Left kidney (tissue), 8 donors: ENCODE data around the gene FAAP100. TPM values are rescaled to one million over a fixed set of nuclear protein-coding genes. Genes with fewer than 3 reads are reported as not detected.
"Not testable (repeated sequence)": the region's sequence is repeated elsewhere in the genome, so short reads cannot be mapped to it uniquely, and the experiment has no call there.

Experiments
- DNase-seq: peaks from one replicate; pipeline ENCODE4 v3.0.0-alpha.2; 2013
- long read RNA-seq, 8 donors: transcript quantifications; one replicate each; lab custom pipeline, GENCODE V29; 2026
- polyA plus RNA-seq: library from polyadenylated mRNA; unstranded; fragments of 120-200 nt; gene quantifications from one replicate; pipeline ENCODE4 v1.2.1, GENCODE V29; 2013; ENCODE audit not compliant: insufficient read length

Gene FAAP100, protein sequence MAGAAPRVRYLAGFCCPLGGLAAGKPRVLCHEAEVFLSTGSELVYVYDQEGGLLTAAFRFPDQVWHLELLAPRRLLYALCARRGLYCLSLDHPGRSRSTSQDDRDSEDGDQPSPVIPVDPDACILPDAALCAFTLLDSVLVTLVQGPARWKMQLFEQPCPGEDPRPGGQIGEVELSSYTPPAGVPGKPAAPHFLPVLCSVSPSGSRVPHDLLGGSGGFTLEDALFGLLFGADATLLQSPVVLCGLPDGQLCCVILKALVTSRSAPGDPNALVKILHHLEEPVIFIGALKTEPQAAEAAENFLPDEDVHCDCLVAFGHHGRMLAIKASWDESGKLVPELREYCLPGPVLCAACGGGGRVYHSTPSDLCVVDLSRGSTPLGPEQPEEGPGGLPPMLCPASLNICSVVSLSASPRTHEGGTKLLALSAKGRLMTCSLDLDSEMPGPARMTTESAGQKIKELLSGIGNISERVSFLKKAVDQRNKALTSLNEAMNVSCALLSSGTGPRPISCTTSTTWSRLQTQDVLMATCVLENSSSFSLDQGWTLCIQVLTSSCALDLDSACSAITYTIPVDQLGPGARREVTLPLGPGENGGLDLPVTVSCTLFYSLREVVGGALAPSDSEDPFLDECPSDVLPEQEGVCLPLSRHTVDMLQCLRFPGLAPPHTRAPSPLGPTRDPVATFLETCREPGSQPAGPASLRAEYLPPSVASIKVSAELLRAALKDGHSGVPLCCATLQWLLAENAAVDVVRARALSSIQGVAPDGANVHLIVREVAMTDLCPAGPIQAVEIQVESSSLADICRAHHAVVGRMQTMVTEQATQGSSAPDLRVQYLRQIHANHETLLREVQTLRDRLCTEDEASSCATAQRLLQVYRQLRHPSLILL
- 27.2 TPM for polyA plus RNA-seq
- long read RNA-seq, donor 1, transcript FAAP100-202 (5 exons, 2,996 nt): major isoform, 5 of 14 reads
- long read RNA-seq, donor 1, partial matches to known transcripts: 6 of 14 reads
- long read RNA-seq, donor 1, other reads (novel, unspliced or antisense): 0 of 14 reads
- long read RNA-seq, donor 2, partial matches to known transcripts: 0 of 6 reads
- long read RNA-seq, donor 2, other reads (novel, unspliced or antisense): 0 of 6 reads
- long read RNA-seq, donor 3, partial matches to known transcripts: 5 of 10 reads
- long read RNA-seq, donor 3, other reads (novel, unspliced or antisense): 0 of 10 reads
- long read RNA-seq, donor 4, partial matches to known transcripts: 6 of 6 reads
- long read RNA-seq, donor 4, other reads (novel, unspliced or antisense): 0 of 6 reads
- long read RNA-seq, donor 5, partial matches to known transcripts: 0 of 6 reads
- long read RNA-seq, donor 5, other reads (novel, unspliced or antisense): 0 of 6 reads
- long read RNA-seq, donor 6, partial matches to known transcripts: 0 of 4 reads
- long read RNA-seq, donor 6, other reads (novel, unspliced or antisense): 0 of 4 reads
- long read RNA-seq, donor 7, transcript FAAP100-202 (5 exons, 2,996 nt): major isoform, 11 of 13 reads
- long read RNA-seq, donor 7, partial matches to known transcripts: 0 of 13 reads
- long read RNA-seq, donor 7, other reads (novel, unspliced or antisense): 0 of 13 reads
- long read RNA-seq, donor 8, partial matches to known transcripts: 0 of 2 reads
- long read RNA-seq, donor 8, other reads (novel, unspliced or antisense): 0 of 2 reads

DNA sequence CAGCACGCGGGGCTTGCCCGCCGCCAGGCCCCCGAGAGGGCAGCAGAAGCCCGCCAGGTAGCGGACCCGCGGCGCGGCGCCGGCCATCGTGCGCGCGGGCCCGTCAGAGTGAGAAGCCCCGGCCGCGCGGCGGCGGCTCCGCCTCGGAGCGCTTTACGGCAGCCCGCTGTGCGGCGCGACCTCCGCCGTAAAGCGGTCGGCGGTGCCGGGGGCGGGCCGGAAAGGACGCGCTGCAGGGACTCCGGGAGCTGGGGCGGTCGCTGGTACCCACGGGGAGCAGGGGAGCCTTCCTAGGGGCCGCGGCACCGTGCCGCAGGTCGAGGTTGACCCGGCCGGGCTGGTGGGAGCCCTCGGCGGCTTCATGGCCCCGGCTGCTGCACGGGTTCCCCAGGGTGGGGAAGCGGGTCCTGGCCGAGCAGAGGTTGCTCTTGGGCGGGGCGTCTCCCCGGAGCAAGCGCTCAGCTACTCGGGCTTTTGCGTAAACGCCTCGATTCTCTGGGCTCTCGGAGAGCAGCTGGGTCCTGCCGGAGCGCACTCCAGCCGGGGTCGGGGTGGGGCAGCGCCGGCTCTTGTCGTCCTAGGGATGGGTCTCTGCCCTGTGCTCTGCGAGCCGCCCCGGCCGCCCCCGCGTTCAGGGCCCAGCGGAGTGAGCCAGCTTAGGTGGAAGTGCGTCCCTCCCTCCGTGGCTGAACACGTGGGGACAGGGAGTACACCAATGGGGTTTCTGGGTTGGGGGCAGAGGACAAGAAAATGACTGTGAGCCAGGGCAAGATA lies at the start of gene FAAP100:
TSS of gene FAAP100 (minus strand) at position 110 of the 774 bp plus-strand sequence. CDS start at position 87, 23 bp downstream.
- peak; percentile 80 for DNase-seq

- peak; percentile 69 for DNase-seq
These were observed 49.5 kb upstream of the FAAP100 start for GRCh38 chr17:81601525-81602120.

DNA sequence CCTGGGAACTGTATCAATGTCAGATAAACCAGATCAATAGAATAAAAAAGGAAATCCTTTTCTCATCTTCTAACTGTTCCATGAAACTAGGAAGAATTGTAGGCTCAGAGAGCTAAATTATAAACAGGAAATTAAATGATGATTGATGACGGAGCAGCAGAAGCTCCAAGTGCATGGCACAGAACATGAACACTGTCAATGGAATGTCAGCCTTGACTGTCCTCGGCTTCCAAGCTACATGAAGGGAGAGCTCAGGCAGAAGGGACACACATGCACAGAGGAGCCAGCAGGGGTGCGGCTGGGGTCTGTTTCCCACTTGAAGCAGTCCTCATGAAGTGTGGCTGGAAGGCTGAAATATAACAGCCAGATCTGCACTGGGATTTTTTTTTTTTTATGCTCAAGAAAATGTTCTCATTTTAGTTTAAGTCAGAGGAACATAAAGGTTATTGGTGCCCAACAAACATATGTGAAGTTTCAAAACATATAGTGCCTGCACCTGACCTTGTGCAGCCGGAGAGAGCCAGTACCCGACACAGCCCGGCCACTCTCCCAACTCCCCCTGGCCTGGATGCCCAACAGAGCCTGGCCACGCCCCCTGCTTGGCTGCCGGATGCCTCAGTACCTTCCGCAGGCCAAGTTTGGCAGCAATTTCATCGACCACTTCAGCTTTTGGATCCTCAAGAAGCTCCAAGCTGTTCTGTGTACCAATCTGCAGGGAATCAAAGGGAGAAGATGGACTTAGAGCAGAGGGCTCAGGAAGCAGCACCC lies 47.8 kb upstream of the FAAP100 start:
- no peak for DNase-seq

GRCh38 chr17:81593105-81593871 lies 41.1 kb upstream of the FAAP100 start:
- no peak for DNase-seq

DNA sequence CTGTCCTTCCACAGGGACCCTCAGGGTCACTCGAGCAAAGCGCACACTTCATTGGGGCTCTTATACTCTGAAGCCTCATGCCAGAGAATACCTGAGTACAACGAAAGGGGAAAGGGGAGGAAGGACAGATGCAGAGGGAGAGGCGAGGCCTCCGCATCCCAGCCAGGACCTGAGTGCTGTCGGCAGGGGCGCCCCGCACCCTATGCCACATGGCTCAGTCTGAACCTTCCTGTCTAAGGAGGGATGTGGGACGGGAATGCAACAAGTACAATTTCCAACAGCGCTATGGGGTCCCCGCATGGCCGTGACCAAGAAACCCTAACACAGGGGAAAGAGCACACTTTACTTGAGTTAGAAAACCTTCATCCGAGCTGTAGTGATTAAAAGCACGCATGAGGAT lies 39.8 kb upstream of the FAAP100 start:
- no peak for DNase-seq

- DNase-seq: no peak
These were observed 38.0 kb upstream of the FAAP100 start for GRCh38 chr17:81590121-81590520.

GRCh38 chr17:81589612-81590011 lies 37.5 kb upstream of the FAAP100 start:
- DNase-seq: no peak

DNA sequence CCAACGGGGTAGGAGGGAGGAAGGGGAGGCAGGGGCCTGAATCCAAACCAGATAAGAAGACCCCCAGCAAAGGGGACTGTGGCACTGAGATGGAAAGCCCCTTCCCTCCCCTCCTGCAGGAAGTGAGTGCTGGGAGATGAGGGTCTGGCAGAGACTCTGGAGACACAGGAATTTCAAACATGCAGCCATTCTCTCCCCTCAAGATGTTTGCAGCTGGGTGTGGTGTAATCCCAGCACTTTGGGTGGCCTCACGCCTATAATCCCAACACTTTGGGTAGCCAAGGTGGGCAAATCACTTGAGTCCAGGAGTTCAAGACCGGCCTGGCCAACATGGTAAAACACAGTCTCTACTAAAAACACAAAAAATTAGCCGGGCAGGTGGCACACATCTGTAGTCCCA lies 33.9 kb upstream of the FAAP100 start:
- no peak for DNase-seq

GRCh38 chr17:81584771-81585170 lies 32.6 kb upstream of the FAAP100 start:
- not testable (repeated sequence) for DNase-seq

DNA sequence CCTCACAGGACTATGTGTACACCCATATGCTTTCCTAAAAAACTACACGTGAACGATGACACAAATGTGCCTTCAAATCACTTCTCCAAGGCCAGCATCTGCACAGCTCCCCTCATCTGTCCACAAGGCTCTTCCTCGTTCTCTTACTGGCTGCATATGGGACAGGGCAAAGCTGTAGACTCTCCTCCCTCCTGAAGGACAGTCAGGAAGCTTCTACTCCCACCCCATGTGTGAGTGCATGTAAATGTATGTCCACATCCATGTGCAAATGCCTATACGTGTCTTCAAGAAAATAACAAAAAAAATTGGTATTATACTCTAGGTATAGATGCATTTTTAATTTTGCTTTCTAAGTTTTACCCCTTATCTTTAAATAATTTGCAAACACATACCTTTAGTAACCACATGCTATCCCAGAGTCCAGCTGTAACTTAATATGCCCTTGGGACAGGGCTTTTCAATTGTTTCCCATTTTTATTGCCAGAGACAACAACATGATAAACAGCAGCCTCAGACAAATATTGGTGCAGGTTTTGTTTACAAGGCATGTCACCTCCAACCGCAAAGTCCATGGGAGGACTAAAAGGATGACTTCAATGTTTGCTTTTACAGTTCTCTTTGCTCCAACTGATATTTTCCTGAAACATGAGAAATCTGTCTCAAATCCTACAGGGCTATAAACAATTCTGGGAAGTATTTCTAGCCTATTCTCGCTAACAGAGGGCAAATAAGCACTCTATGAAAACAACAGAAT lies 31.6 kb upstream of the FAAP100 start:
- DNase-seq: peak; percentile 38

DNA sequence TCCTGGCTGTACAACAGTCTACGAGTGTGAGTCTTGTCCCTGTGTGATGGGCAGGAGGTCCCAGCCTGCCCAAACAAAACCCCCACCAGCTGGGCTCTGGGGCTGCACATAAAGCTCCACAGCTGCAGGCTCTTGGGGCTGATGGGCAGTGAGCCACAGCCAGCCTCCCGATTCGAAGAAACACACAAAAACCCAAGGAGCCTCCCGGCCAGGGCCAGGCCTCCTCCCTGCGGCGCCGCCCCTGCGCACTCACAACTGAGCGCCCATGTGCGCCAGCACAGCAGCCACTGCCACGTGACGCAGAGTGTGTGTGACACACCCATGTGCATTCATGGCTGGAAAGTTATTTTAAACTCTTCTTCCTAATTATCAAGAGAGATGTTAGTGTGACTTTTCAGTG lies 30.6 kb upstream of the FAAP100 start:
- DNase-seq: no peak

GRCh38 chr17:81582341-81582740 lies 30.2 kb upstream of the FAAP100 start:
- DNase-seq: no peak

DNA sequence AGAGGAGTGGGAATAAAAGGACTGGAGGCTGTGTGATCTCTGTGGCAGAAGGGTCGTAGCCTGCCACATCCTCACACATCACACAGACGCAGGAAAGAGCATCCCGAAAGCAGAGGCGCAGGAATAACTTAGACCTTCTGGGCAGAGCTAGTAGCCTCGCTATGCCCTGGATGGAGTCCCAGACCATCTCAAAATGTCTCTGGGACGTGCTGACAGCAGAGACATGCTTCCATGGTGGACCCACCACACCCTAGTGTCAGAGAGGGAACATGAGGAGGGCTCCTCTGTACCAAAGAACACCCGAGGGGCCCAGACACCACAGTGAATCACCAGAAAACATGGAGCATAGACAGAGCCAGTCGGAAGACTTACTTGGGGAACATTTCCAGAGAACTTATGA lies 29.6 kb upstream of the FAAP100 start:
- no peak for DNase-seq

DNA sequence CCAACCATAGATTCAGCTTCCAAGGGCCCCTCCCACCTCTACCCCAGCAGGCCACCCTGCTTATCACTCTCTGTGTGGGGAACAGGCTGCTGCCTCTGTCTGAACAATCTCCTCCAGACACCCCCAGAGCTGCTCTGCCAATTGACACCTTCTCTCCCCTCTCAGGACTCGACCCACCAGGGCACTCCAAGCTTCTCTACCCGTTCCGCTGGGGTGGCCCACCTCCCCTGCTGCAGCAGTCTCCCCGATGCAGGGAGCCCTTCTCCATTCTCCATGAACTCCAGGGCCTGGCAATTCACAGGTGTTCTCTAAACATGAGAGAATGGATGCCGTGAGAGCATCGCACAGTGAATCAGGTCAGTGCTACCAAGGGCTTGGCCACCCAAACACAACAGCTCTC lies 28.3 kb upstream of the FAAP100 start:
- DNase-seq: no peak

DNA sequence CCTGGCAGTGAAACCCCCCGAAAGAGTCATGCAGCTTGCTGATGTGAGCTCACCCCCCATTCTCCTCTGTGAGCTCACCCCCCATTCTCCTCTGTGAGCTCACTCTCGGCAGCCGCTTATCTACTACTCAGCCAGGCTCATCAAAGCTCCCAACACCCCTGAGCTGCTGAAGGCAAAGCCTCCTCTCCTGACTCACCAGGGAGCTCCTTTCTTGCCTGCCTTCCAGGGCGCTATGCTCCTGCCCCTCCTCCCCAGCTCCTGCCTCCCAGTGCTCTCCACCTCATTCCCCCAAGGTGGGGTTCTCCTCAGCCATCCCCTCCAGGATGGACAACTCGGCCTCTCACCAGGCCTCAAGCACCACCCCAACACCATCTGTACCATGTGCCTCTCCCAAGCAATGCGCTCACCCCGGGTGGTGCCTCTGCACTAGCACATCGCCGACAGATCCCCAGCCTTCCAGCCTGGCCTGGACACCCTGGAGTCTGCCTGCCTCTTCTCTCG lies 27.7 kb upstream of the FAAP100 start:
- no peak for DNase-seq

DNA sequence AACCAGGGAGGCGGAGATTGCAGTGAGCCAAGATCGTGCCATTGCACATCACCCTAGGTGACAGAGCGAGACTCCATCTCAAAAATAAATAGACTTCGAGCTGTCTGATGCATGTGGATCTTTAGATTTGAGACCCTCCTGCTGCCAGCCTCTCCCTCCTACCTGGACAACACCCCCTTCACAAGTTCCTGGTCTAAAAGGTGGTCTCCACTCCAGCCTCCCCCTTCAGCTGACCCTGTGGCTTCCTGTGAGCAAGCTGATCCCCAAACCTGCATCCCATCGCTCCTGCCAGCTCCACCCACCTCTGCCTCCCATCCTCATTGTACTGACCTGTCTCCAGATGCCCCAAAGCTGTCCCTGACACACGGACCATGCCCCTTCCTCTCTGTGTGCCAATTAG lies 27.1 kb upstream of the FAAP100 start:
- DNase-seq: no peak

GRCh38 chr17:81578561-81579225 lies 26.5 kb upstream of the FAAP100 start:
- no peak for DNase-seq
